OCI-LY7 (cell line): ENCODE measurements around the gene EBNA1BP2. TPM values are rescaled to one million over a fixed set of nuclear protein-coding genes. Genes with fewer than 3 reads are reported as not detected.

Experiments used
- BruUV-seq: library from RNA; stranded (reverse); fragments of 400-500 nt; replicated peaks from 2 replicates; lab custom pipeline; 2021; lab: Mats Ljungman, UMichigan
- CTCF ChIA-PET: fragments of 300-600 bp; sonication (Branson Sonifier 250); formaldehyde crosslinking; loops from one replicate; lab custom pipeline; 2022; ENCODE audit warnings: antibody characterized with exemption; ENCODE audit not compliant: unreplicated experiment; lab: Charles Lee
- POLR2A ChIA-PET: fragments of 300-600 bp; sonication (Branson Sonifier 250); formaldehyde crosslinking; loops from one replicate; lab custom pipeline; 2022; ENCODE audit warnings: antibody characterized with exemption; lab: Charles Lee
- DNase-seq: peaks from one replicate; pipeline ENCODE4 v3.0.0-alpha.2; 2015; ENCODE audit warnings: low spot score
- H2AFZ ChIP-seq: fragments of 200-600 bp; sonication (generic), shearing (Covaris generic); 2 replicates; pipeline ENCODE4 v1.6.1; 2014; ENCODE audit warnings: mild to moderate bottlenecking, antibody characterized with exemption, low read length, moderate library complexity
- H3K27ac ChIP-seq: fragments of 200-600 bp; sonication (generic); 2 replicates; pipeline ENCODE4 v1.5.1; 2014; ENCODE audit warnings: mixed run types, low read depth, mild to moderate bottlenecking, moderate library complexity, low read length, inconsistent platforms; ENCODE audit not compliant: poor library complexity, severe bottlenecking
- H3K36me3 ChIP-seq: fragments of 200-600 bp; sonication (generic); 2 replicates; pipeline ENCODE4 v1.6.1; 2014; ENCODE audit warnings: mild to moderate bottlenecking, antibody characterized with exemption, low read length, moderate library complexity, mixed read lengths; ENCODE audit not compliant: insufficient read depth
- H3K4me1 ChIP-seq: fragments of 200-600 bp; sonication (generic); 2 replicates; pipeline ENCODE4 v1.5.1; 2014; ENCODE audit warnings: mild to moderate bottlenecking, low read length; ENCODE audit not compliant: insufficient read depth, poor library complexity, severe bottlenecking
- H3K4me2 ChIP-seq: fragments of 200-600 bp; sonication (generic); 2 replicates; pipeline ENCODE4 v1.6.1; 2014; ENCODE audit warnings: mild to moderate bottlenecking, low read length
- H3K4me3 ChIP-seq: fragments of 200-600 bp; sonication (generic); 2 replicates; pipeline ENCODE4 v1.5.1; 2014; ENCODE audit warnings: mild to moderate bottlenecking, low read depth, low read length; ENCODE audit not compliant: poor library complexity, severe bottlenecking
- H3K79me2 ChIP-seq: fragments of 200-600 bp; sonication (generic); 2 replicates; pipeline ENCODE4 v1.6.1; 2016; ENCODE audit warnings: low read depth, mild to moderate bottlenecking, low read length, moderate library complexity, mixed read lengths; ENCODE audit not compliant: insufficient read depth
- H3K9me2 ChIP-seq: fragments of 200-600 bp; sonication (generic); 2 replicates; pipeline ENCODE4 v1.6.1; 2016; ENCODE audit warnings: mild to moderate bottlenecking, low read length, mixed read lengths; ENCODE audit not compliant: insufficient read depth
- H3K9me3 ChIP-seq: fragments of 200-600 bp; sonication (generic); 2 replicates; pipeline ENCODE4 v1.6.1; 2014; ENCODE audit warnings: mild to moderate bottlenecking, mixed run types, low read length, mixed read lengths
- H4K20me1 ChIP-seq: fragments of 200-600 bp; sonication (generic); 2 replicates; pipeline ENCODE4 v1.6.1; 2014; ENCODE audit warnings: mild to moderate bottlenecking, antibody characterized with exemption, low read length, moderate library complexity, mixed read lengths; ENCODE audit not compliant: insufficient read depth
- EZH2phosphoT487 ChIP-seq: fragments of 200-600 bp; sonication (generic); IDR thresholded peaks from 2 replicates; pipeline ENCODE4 v1.6.1; 2018; ENCODE audit warnings: low read depth, borderline replicate concordance, mild to moderate bottlenecking, mixed run types, antibody characterized with exemption, low read length, moderate library complexity, mixed read lengths
- intact Hi-C: fragments of 100-400 bp; cut with micrococcal nuclease; formaldehyde crosslinking; loops from one replicate; pipeline ENCODE4 v1.10.0; 2022; ENCODE audit not compliant: unreplicated experiment
- total RNA-seq, 2 experiments: library from RNA; depleted of rRNA in 1 of 2; stranded (reverse); fragments of >200 nt in 1 of 2; shearing (Covaris generic) in 1 of 2; gene quantifications; 2 replicates each; pipeline ENCODE4 v1.2.3, GENCODE V29; 2014 to 2022
- TF ChIP-seq, protein P1 (sequence below): fragments of 200-600 bp; sonication (generic); conservative IDR thresholded peaks from 2 replicates; pipeline ENCODE4 v1.5.1; 2014; ENCODE audit warnings: mild to moderate bottlenecking, antibody characterized with exemption, low read length, moderate library complexity, mixed read lengths

The EBNA1BP2 gene
- total RNA-seq, 2 experiments from 2014 or later, result 63.0 to 65.4 TPM

DNA sequence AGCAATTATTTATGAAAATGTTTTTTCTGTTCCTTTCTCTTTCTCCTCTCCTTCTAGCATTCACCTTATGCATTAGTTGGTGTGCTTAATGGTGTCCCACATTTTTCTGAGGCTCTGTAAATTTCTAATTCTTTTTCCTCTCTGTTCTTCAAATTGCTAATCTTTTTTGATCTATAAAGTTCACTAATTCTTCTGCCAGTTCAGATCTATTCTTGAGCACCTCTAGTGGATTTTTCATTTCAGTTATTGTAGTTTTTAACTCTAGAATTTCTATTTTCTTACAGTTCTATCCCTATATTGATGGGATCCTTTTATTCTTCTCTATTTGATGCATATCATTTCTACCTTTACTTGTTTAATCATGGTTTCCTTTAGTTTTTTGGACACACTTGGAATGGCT is 22.4 kb upstream of the EBNA1BP2 start:
- CTCF ChIA-PET, result no interaction called here
- TF ChIP-seq, protein P1, sequence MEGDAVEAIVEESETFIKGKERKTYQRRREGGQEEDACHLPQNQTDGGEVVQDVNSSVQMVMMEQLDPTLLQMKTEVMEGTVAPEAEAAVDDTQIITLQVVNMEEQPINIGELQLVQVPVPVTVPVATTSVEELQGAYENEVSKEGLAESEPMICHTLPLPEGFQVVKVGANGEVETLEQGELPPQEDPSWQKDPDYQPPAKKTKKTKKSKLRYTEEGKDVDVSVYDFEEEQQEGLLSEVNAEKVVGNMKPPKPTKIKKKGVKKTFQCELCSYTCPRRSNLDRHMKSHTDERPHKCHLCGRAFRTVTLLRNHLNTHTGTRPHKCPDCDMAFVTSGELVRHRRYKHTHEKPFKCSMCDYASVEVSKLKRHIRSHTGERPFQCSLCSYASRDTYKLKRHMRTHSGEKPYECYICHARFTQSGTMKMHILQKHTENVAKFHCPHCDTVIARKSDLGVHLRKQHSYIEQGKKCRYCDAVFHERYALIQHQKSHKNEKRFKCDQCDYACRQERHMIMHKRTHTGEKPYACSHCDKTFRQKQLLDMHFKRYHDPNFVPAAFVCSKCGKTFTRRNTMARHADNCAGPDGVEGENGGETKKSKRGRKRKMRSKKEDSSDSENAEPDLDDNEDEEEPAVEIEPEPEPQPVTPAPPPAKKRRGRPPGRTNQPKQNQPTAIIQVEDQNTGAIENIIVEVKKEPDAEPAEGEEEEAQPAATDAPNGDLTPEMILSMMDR, result no peak
- no peak for TF ChIP-seq EZH2phosphoT487
- Histone ChIP-seq H3K79me2 (no peaks in the 10 kb centered on the region), H3K36me3 (no peaks in the 10 kb centered on the region), H3K9me3 (peaks cover 5% of the 10 kb centered on the region; the same call in 1 of the 2 replicates), H3K4me3 (no peak overlapping the region), H3K27ac (no peak overlapping the region), H3K4me2 (no peak overlapping the region), H3K4me1 (no peaks in the 10 kb centered on the region), H2AFZ (no peak overlapping the region), H4K20me1 (no peaks in the 10 kb centered on the region), H3K9me2 (no peaks in the 10 kb centered on the region)
- intact Hi-C loops, result no loop called here
- POLR2A ChIA-PET, result no interaction called here
- no TSS peak for BruUV-seq
- no peak for DNase-seq

GRCh38 chr1:43188106-43188505 is 16.0 kb upstream of the EBNA1BP2 start:
- BruUV-seq, result no TSS peak
- ChIA-PET CTCF (no interaction called here), POLR2A (no interaction called here)
- intact Hi-C loops, result no loop called here
- no peak for DNase-seq
- H3K4me3 ChIP-seq, result no peak overlapping the region
- no peak for TF ChIP-seq EZH2phosphoT487
- TF ChIP-seq, protein P1, result no peak
- H3K4me2 ChIP-seq, result no peak overlapping the region
- H3K9me3 ChIP-seq, result peaks cover 5% of the 10 kb centered on the region; the same call in 1 of the 2 replicates
- H3K36me3 ChIP-seq, result no peaks in the 10 kb centered on the region
- no peaks in the 10 kb centered on the region for H3K9me2 ChIP-seq
- no peak overlapping the region for H3K27ac ChIP-seq
- H2AFZ ChIP-seq, result no peak overlapping the region
- no peaks in the 10 kb centered on the region for H3K79me2 ChIP-seq
- no peaks in the 10 kb centered on the region for H4K20me1 ChIP-seq
- no peaks in the 10 kb centered on the region for H3K4me1 ChIP-seq

- no peaks in the 10 kb centered on the region for H4K20me1 ChIP-seq
- no peak for TF ChIP-seq EZH2phosphoT487
- TF ChIP-seq, protein P1, result no peak
- no peak overlapping the region for H3K4me3 ChIP-seq
- no peak overlapping the region for H3K4me2 ChIP-seq
- H3K4me1 ChIP-seq, result no peaks in the 10 kb centered on the region
- CTCF ChIA-PET, result no interaction called here
- no TSS peak for BruUV-seq
- no peaks in the 10 kb centered on the region for H3K79me2 ChIP-seq
- H2AFZ ChIP-seq, result no peak overlapping the region
- POLR2A ChIA-PET, result interaction anchor here (0.6 kb wide), 1 partner anchor 25 kb away, joined by 6 read pairs; no protein-coding TSS in a partner anchor
- no peaks in the 10 kb centered on the region for H3K36me3 ChIP-seq
- H3K9me2 ChIP-seq, result no peaks in the 10 kb centered on the region
- DNase-seq, result no peak
- H3K9me3 ChIP-seq, result no peaks in the 10 kb centered on the region
- no peak overlapping the region for H3K27ac ChIP-seq
- intact Hi-C loops, result no loop called here
These were observed 12.9 kb upstream of the EBNA1BP2 start for GRCh38 chr1:43184995-43185394.
